Psoas muscle (tissue), 8 donors: ENCODE measurements around the gene GRK6. TPM values are rescaled to one million over a fixed set of nuclear protein-coding genes. Genes with fewer than 3 reads are reported as not detected.

ENCODE experiments used
- ATAC-seq, 4 donors: fragments of 200-7000 bp; cut with Tn5 transposase; one replicate each; pipeline ENCODE4 v1.9.1; 2020; ENCODE audit warnings: moderate library complexity in 3 of 4, mild to moderate bottlenecking in 2 of 4
- DNase-seq, 2 donors: peaks; one replicate each; pipeline ENCODE4 v3.0.0-alpha.2; 2020
- H3K27ac ChIP-seq: fragments of 200-600 bp; one replicate; pipeline ENCODE4 v1.8.0; 2022
- H3K27me3 ChIP-seq, 3 donors: fragments of 200-600 bp in 1 of 3; one replicate each; pipeline versions ENCODE4 v1.6.1 to v1.8.0; 2013 to 2022; ENCODE audit warnings: low read length in 2 of 3, mild to moderate bottlenecking in 2 of 3, moderate library complexity in 1 of 3; ENCODE audit not compliant: insufficient read depth in 3 of 3
- H3K36me3 ChIP-seq, 2 donors: fragments of 200-600 bp in 1 of 2; one replicate each; pipeline versions ENCODE4 v1.6.1 to v1.8.0; 2013 to 2022; ENCODE audit warnings: low read depth in 1 of 2, mild to moderate bottlenecking in 1 of 2, moderate library complexity in 1 of 2; ENCODE audit not compliant: insufficient read depth in 1 of 2
- H3K4me1 ChIP-seq: fragments of 200-600 bp; one replicate; pipeline ENCODE4 v1.8.0; 2022
- H3K4me3 ChIP-seq: fragments of 200-600 bp; one replicate; pipeline ENCODE4 v1.8.0; 2022; ENCODE audit warnings: mild to moderate bottlenecking
- H3K9me3 ChIP-seq: fragments of 200-600 bp; one replicate; pipeline ENCODE4 v1.8.0; 2022
- WGBS, 3 donors: extraction: QIAGEN DNeasy Blood & Tissue Kit; methylation state at CpG; one replicate each; pipeline versions ENCODE4 v1.1.6 to v1.1.7; 2013; 5-methylcytosine and 5-hydroxymethylcytosine counted together
- intact Hi-C, 2 donors: fragments of 100-400 bp; cut with DNase I; formaldehyde crosslinking; loops; one replicate each; pipeline versions ENCODE4 v1.11.0 to v1.14.2; 2022
- long read RNA-seq, 2 donors: library from polyadenylated mRNA; unstranded; transcript quantifications; one replicate each; pipeline ENCODE4 v2.0.0, GENCODE V29; 2021
- polyA plus RNA-seq, 3 donors: library from polyadenylated mRNA; stranded (reverse); fragments of 200-250 nt; gene quantifications; one replicate each; pipeline ENCODE4 v1.2.3, GENCODE V29; 2013
- total RNA-seq, 4 donors: library from RNA; stranded (reverse); fragmentation: NEBNext Ultra II Directional in 2 of 4; extraction: Animal tissue kit (Norgen Biotek cat#: 25700) in 2 of 4; gene quantifications; one replicate each; pipeline versions ENCODE4 v1.2.1 to v1.2.4, GENCODE V29; 2021 to 2023
- TF ChIP-seq, protein P1 (sequence below): fragments of 200-600 bp; IDR thresholded peaks from one replicate; pipeline ENCODE4 v1.8.0; 2022; ENCODE audit warnings: antibody characterized with exemption
- donor health status: healthy with polysubstance abuse.
- donor health status: DM: no; HTN: no; CAD: no; lungs with moderate emphysema.
- donor health status: Bipolar disorder and iron deficiency.
- donor health status: healthy.
- donor health status: DM: yes; HTN: yes; CAD: no.
- donor health status: DM: no; HTN: no; CAD: no.
- donor health status: DM: no; HTN: no; CAD: no.
- donor health status: DM: yes; HTN: yes; CAD: no.

The GRK6 gene
- total RNA-seq, result 10 to 100 TPM; 15.8 to 22.6 (median 19.1) TPM
- polyA plus RNA-seq, result 10 to 100 TPM; 12.3 to 14.6 (median 13.2) TPM
- long read RNA-seq, donor 1, transcript GRK6-211 (16 exons, 2,571 nt), result minor isoform, 13 of 41 reads
- long read RNA-seq, donor 1, transcript GRK6-201 (16 exons, 2,939 nt), result major isoform, 20 of 41 reads
- long read RNA-seq, donor 1, partial matches to known transcripts, result 5 of 41 reads
- long read RNA-seq, donor 1, other reads (novel, unspliced or antisense), result 1 of 41 reads
- long read RNA-seq, donor 2, transcript GRK6-201 (16 exons, 2,939 nt), result major isoform, 29 of 56 reads
- long read RNA-seq, donor 2, transcript GRK6-211 (16 exons, 2,571 nt), result minor isoform, 17 of 56 reads
- long read RNA-seq, donor 2, partial matches to known transcripts, result 1 of 56 reads
- long read RNA-seq, donor 2, other reads (novel, unspliced or antisense), result 8 of 56 reads

DNA sequence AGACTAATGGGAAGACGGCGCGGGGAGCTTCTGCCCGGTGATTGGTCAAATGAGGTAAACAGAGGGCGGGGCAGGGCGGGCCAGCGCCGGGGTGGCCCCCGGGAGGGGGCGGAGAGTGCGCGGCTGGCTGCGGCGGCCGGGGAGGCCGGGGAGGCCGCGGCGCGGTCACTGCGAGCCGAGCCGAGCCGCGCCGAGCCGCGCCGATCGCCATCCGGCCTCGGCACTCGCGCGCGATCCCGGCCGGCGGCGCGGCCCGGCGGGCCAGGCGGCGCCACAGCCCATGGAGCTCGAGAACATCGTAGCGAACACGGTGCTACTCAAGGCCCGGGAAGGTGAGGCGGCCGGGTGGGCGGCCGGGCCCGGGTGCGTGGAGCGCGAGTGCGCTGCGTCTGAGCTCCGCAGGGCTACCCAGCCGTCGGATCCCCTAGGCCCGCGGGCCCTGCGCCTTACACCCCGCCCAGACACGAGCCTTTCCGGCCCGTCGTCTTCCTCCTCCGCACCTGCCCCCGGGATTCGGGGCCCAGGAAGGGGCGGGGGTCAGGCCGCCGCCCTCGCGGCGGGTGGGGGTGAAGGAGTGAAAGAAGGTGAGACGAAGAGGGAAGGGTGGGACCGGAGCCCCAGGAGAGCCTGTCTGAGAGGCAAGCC lies at the start of gene GRK6:
GRK6 (plus strand) TSS at position 111 of the 645 bp plus-strand sequence; CDS start at position 281, 170 bp downstream.
- WGBS, 3 donors, result 0% methylated on average over 28 to 82 of the region's 82 CpGs
- intact Hi-C loops, result no loop called here
- H3K36me3 ChIP-seq, result peaks cover 0 to 7% of the 10 kb centered on the region in 2 donors
- H3K9me3 ChIP-seq, result no peaks in the 10 kb centered on the region
- H3K27me3 ChIP-seq, result no peaks in the 10 kb centered on the region
- peak within 1 kb of the TSS; percentile 91 for H3K27ac ChIP-seq
- H3K4me3 ChIP-seq, result peak within 1 kb of the TSS; percentile 81
- peaks cover 19% of the 10 kb centered on the region for H3K4me1 ChIP-seq
- TF ChIP-seq, protein P1, sequence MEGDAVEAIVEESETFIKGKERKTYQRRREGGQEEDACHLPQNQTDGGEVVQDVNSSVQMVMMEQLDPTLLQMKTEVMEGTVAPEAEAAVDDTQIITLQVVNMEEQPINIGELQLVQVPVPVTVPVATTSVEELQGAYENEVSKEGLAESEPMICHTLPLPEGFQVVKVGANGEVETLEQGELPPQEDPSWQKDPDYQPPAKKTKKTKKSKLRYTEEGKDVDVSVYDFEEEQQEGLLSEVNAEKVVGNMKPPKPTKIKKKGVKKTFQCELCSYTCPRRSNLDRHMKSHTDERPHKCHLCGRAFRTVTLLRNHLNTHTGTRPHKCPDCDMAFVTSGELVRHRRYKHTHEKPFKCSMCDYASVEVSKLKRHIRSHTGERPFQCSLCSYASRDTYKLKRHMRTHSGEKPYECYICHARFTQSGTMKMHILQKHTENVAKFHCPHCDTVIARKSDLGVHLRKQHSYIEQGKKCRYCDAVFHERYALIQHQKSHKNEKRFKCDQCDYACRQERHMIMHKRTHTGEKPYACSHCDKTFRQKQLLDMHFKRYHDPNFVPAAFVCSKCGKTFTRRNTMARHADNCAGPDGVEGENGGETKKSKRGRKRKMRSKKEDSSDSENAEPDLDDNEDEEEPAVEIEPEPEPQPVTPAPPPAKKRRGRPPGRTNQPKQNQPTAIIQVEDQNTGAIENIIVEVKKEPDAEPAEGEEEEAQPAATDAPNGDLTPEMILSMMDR, result no peak
- ATAC-seq (no peak), DNase-seq (peak; percentile 59 to 75)

DNA sequence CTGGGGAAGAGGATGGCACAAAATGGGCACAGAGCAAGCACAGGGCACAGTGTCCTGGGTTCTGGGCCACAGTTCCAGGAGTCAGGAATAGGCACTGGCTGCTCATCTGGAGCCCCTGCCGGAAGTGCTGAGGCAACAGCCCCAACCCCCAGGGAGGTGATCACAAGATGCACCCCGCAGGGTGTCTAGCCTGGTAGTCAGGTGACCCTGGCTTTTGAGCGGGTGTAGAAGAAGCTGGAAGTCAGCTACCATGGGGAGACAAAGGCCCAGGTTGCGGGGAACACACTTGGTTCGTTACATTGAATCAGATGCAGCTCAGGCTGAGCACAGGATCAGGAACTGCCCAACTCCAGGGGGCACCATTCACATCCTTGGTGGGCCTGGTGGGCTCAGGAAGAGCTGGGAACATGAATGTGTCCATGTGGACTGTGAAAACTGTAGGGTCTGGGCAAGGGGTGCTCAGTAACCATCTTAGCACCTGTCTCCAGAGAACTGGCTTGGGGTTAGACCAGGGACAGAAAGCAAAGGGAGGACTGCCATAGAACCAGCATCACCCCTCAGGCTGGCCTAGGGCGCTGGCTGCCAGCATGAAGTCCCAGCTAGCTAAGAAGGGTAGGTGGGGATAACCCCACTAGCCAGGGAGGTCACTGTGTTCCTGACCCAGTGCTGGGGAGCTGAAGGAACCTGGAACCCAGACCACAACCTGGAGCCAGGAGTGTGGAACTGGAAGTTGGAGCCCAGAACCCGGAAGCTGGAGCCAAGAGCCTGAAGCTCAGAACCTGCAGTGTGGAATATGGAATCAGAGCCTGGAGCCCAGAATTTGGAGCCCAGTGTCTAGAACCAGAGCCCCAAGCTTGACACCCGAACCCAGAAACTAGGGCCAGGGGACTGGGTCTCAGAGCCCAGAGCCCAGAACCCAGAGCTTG lies 48.4 kb upstream of the GRK6 start:
- Histone ChIP-seq H3K36me3 (peaks cover 0 to 6% of the 10 kb centered on the region in 2 donors), H3K27me3 (peaks cover 0 to 1% (median 0%) of the 10 kb centered on the region in 3 donors), H3K4me3 (no peak overlapping the region), H3K9me3 (no peaks in the 10 kb centered on the region), H3K4me1 (no peaks in the 10 kb centered on the region), H3K27ac (no peak overlapping the region)
- DNase-seq, result no peak
- 86 to 88% (median 88%) methylated on average over 8 of the region's 8 CpGs for WGBS, 3 donors
- intact Hi-C loops, result no loop called here
- TF ChIP-seq, protein P1, result no peak
- ATAC-seq, result no peak

DNA sequence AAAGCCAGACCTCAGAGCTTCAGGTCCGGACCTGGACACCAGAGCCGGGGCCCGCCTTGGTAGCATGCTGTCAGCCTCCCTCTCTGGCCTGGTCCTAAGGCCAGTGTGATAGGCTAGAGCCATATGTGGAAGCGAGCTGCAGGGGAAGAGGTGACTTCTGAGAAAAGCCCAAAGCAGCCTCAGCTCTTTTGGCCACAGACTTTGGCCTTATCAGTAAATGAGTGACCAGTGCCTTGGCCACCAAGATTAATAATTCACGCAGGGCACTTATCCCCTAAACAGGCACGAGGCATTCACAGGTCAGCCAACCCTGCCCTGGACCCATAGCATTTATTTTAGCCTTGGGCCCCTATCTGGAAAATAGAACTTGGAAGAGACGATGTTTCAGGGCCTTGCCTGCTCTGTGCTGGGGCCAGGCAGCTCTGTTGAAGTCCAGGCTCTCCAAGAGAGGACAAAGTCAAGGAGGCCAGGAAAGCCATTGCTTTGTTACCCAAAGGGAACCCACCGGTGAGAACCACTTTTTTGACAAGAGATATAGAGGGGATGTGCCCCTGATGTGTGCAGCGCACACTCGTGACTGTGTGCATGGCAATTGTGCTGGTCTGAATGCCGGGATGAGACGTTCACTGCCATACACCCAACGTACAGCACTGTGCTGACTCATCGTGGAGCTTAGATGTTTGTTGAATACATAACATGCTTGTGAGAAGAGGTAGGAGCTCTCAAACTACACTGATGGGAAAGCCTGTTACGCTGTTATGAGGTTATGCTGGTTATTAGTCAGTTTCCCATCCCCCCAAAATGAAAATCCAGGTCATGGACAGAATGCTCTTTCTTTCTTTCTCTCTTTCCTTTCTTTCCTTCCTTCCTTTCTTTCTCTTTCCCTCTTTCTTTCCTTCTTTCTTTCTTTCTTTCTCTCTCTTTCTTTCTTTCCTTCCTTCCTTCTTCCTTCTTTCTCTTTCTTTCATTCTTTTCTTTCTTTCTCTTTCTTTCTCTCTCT lies 47.3 kb upstream of the GRK6 start:
- no peak overlapping the region for H3K27ac ChIP-seq
- H3K9me3 ChIP-seq, result no peaks in the 10 kb centered on the region
- H3K4me3 ChIP-seq, result no peak overlapping the region
- H3K4me1 ChIP-seq, result no peaks in the 10 kb centered on the region
- DNase-seq, result no peak
- TF ChIP-seq, protein P1, result no peak
- H3K27me3 ChIP-seq, result peaks cover 0 to 1% (median 0%) of the 10 kb centered on the region in 3 donors
- ATAC-seq, result peak in 2 of 4 donors; percentile 37 to 50
- WGBS, 3 donors, result 81 to 89% (median 85%) methylated on average over 15 of the region's 15 CpGs
- intact Hi-C loops, result no loop called here
- no peaks in the 10 kb centered on the region for H3K36me3 ChIP-seq

DNA sequence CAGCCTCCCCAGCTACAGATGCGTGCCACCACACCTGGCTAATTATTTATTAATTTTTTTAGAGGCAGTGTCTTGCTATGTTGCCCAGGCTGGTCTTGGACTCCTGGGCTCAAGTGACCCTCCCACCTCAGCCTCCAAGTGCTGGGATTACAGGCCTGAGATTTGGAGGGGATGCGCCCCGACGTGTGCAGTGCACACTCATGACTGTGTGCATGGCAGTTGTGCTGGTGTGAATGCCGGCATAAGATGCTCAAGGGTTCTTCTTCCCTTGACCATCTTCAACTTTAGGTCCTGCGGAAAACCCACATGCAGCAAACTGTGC lies 45.7 kb upstream of the GRK6 start:
- Histone ChIP-seq H3K9me3 (no peaks in the 10 kb centered on the region), H3K27ac (no peak overlapping the region), H3K4me1 (no peaks in the 10 kb centered on the region), H3K4me3 (no peak overlapping the region), H3K36me3 (no peaks in the 10 kb centered on the region), H3K27me3 (peaks cover 0 to 1% (median 0%) of the 10 kb centered on the region in 3 donors)
- DNase-seq, result no peak
- 69 to 85% (median 73%) methylated on average over 6 of the region's 6 CpGs for WGBS, 3 donors
- intact Hi-C loops, result no loop called here
- TF ChIP-seq, protein P1, result no peak
- peak in 2 of 4 donors; percentile 2 to 18 for ATAC-seq
